HepG2 (cell line): ENCODE data around the gene ASTN1.

Source experiments
- TF ChIP-seq, protein P1 (sequence below): sonication (generic); formaldehyde crosslinking; IDR thresholded peaks from 2 replicates; pipeline ENCODE4 v1.5.0; 2020; ENCODE audit warnings: mild to moderate bottlenecking, missing genetic modification reagents, moderate library complexity
- TF ChIP-seq, protein P2 (sequence below): sonication (generic); formaldehyde crosslinking; IDR thresholded peaks from 2 replicates; pipeline ENCODE4 v1.4.0; 2020; ENCODE audit warnings: missing genetic modification reagents
- TF ChIP-seq, protein P3 (sequence below): sonication (generic); formaldehyde crosslinking; IDR thresholded peaks from 2 replicates; pipeline ENCODE4 v1.5.0; 2020; ENCODE audit warnings: missing genetic modification reagents

DNA sequence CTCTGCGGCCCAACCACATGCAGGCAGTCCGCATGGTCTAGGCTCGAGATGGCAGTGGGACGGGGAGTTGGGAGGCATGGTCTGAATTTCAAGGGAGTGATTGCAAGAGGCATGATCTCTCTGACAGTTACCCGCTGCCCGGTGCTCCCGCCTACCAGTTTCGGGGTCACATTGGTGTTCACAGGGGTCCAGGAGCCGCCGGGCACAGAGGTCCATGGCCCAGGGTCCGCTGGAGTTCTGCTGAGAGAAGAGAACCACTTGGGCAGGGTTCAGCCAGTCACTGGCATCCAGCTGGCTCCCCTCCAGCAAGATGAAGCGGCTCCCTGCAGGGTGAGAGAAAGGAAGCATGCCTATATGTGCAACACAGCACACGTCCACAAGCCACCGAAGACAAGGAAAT, 141.3 kb downstream of the ASTN1 start:
- TF ChIP-seq, protein P1, sequence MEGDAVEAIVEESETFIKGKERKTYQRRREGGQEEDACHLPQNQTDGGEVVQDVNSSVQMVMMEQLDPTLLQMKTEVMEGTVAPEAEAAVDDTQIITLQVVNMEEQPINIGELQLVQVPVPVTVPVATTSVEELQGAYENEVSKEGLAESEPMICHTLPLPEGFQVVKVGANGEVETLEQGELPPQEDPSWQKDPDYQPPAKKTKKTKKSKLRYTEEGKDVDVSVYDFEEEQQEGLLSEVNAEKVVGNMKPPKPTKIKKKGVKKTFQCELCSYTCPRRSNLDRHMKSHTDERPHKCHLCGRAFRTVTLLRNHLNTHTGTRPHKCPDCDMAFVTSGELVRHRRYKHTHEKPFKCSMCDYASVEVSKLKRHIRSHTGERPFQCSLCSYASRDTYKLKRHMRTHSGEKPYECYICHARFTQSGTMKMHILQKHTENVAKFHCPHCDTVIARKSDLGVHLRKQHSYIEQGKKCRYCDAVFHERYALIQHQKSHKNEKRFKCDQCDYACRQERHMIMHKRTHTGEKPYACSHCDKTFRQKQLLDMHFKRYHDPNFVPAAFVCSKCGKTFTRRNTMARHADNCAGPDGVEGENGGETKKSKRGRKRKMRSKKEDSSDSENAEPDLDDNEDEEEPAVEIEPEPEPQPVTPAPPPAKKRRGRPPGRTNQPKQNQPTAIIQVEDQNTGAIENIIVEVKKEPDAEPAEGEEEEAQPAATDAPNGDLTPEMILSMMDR: no peak
- TF ChIP-seq, protein P2, sequence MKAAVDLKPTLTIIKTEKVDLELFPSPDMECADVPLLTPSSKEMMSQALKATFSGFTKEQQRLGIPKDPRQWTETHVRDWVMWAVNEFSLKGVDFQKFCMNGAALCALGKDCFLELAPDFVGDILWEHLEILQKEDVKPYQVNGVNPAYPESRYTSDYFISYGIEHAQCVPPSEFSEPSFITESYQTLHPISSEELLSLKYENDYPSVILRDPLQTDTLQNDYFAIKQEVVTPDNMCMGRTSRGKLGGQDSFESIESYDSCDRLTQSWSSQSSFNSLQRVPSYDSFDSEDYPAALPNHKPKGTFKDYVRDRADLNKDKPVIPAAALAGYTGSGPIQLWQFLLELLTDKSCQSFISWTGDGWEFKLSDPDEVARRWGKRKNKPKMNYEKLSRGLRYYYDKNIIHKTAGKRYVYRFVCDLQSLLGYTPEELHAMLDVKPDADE (CRISPR knock-in tag): no peak
- TF ChIP-seq, protein P3, sequence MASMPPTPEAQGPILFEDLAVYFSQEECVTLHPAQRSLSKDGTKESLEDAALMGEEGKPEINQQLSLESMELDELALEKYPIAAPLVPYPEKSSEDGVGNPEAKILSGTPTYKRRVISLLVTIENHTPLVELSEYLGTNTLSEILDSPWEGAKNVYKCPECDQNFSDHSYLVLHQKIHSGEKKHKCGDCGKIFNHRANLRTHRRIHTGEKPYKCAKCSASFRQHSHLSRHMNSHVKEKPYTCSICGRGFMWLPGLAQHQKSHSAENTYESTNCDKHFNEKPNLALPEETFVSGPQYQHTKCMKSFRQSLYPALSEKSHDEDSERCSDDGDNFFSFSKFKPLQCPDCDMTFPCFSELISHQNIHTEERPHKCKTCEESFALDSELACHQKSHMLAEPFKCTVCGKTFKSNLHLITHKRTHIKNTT (CRISPR knock-in tag): no peak
